AG04449 (cell line): ENCODE measurements around the gene TEX29.

Experiments
- CTCF ChIA-PET: fragments of 350-600 bp; formaldehyde crosslinking; extraction: SDS; loops from one replicate; lab custom pipeline; 2021; ENCODE audit warnings: antibody characterized with exemption; lab: Yijun Ruan, JAX
- POLR2A ChIA-PET: fragments of 400-600, 350-600 bp; formaldehyde crosslinking; extraction: SDS; loops from one replicate; lab custom pipeline; 2020; ENCODE audit warnings: antibody characterized with exemption, inconsistent platforms; lab: Yijun Ruan, JAX
- DNase-seq: peaks from one replicate; pipeline ENCODE4 v3.0.0-alpha.2; 2010; ENCODE audit warnings: low read depth, low spot score
- H3K4me3 ChIP-seq: 2 replicates; pipeline ENCODE4 v1.5.1; 2011; ENCODE audit warnings: low read depth, mild to moderate bottlenecking, control low read depth, low read length
- CTCF ChIP-seq: IDR thresholded peaks from one replicate; pipeline ENCODE4 v1.5.1; 2011; ENCODE audit warnings: mild to moderate bottlenecking, moderate library complexity, low read length, control low read depth, inconsistent platforms; ENCODE audit not compliant: insufficient read depth; ENCODE audit errors: missing control alignments

The TEX29 gene

DNA sequence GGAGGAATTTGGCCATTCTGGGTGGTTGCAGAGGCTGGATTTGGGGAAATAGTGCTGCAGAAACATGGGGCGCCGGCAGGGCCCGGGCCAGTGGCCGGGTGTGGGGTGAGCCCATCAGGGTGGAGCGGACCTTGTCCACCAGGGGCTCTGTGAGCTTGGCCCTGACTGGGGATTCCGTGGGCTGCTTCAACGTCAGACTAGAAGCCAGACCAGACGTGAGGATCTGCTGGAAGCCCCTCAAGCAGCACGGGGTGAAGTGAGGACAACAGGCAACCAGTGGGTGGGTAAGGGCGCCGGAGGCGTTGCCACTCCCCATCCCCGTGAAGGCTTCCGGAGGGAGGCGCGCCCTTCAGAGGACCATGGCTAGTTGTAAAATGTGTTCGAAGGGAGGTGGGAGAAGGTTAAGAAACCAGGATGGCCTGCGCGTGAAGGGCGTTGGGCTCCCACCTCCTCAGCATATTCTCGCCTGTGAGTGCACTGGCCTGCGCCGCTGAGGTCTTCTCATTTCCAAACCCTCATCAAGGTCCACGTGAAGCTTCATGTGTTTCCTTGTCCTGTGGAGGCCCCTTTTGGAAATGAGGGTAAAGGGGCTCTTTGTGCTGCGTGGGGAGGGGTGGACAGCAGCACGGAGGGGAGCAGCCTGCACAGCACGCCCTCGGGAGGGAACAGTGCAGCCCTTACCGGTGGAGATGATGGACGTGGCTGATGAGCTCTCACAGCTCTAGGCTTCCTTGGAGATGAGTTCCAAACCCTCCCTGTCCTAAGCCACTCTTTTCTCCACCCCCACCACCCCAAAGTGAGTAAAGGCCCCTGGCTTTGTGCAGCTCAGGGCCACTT lies 8.3 kb downstream of the TEX29 start:
- ChIA-PET CTCF (no interaction called here), POLR2A (no interaction called here)
- no peak overlapping the region for H3K4me3 ChIP-seq
- no peak for TF ChIP-seq CTCF
- no peak for DNase-seq

DNA sequence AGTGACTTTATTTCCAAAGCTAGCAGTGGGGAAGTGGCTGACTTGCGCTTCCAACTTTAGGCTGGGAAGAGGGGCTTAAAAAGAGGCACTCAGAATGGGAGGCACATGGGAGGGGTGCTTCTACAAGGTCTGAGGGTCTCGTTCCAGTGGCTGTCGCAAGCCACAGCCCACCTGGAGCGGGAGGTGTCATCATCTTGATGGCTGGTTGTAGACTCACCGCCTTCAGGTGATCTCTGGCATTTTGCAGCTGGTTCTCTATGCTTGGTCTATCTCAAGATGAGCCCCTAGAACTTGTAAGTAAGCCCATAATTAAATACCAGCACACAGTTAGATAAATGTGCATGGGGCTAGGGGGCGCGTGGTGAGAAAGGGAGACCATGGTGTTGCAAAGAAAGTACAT lies 9.2 kb downstream of the TEX29 start:
- POLR2A ChIA-PET, result no interaction called here
- no peak for TF ChIP-seq CTCF

GRCh38 chr13:111330066-111330610 lies 9.7 kb downstream of the TEX29 start:
- TF ChIP-seq CTCF, result no peak
- DNase-seq, result no peak
- POLR2A ChIA-PET, result no interaction called here
- CTCF ChIA-PET, result no interaction called here
- no peak overlapping the region for H3K4me3 ChIP-seq

More for the DNA sequence above, 9.2 kb downstream of the TEX29 start:
- no peak overlapping the region for H3K4me3 ChIP-seq
- DNase-seq, result no peak
- CTCF ChIA-PET, result no interaction called here

- ChIA-PET CTCF (interaction anchor here (1.2 kb wide), 1 partner anchor 9 kb away, joined by 5 read pairs; no protein-coding TSS in a partner anchor), POLR2A (no interaction called here)
- no peak for DNase-seq
- no peak overlapping the region for H3K4me3 ChIP-seq
- TF ChIP-seq CTCF, result no peak
Measured at GRCh38 chr13:111335298-111335697, 14.9 kb downstream of the TEX29 start.

DNA sequence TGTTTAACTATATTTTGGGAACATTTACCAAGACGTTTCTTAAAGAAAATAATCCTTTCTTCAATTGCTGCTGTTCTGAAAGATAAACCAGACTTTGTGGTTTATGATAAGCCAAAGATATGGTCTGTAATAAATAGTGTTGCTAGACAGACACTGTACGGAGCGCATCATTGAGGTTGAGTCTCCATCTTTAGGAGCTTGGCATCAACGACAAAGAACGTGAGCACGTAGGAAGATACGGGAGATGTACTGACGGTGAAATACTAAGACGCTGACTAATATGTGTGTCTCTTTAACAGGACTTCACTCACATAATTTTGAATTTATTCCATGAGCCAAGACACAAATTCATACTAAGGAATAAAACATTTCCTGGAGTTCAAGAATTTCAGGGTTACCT lies 16.2 kb downstream of the TEX29 start:
- ChIA-PET CTCF (no interaction called here), POLR2A (no interaction called here)
- TF ChIP-seq CTCF, result no peak
- no peak for DNase-seq
- no peak overlapping the region for H3K4me3 ChIP-seq

DNA sequence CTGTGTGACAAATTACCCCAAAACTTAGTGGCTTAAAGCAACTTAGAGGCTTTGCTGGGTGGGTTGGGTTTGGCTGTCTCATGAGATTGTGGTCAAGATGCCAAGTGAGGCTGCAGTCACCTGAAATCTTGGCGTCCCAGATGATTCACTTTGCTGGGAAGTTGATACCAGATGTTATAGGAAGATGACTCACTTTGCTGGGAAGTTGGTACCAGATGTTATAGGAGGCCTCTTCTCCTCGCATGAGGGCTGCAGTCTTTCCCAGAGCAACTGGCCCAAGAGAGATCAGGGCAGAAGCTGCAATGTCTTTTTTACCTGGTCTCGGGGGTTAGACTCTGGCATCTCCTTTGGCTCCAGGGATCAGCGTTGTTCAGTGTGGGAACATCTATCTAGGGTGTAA lies 16.8 kb downstream of the TEX29 start:
- TF ChIP-seq CTCF, result no peak
- CTCF ChIA-PET, result interaction anchor here (0.8 kb wide), 1 partner anchor 16 kb away, joined by 3 read pairs; no protein-coding TSS in a partner anchor

More for the DNA sequence above, 16.8 kb downstream of the TEX29 start:
- POLR2A ChIA-PET, result no interaction called here
- no peak overlapping the region for H3K4me3 ChIP-seq
- DNase-seq, result peak; percentile 50
